ENCODE results near the gene IL22RA1. TPM values are rescaled to one million over a fixed set of nuclear protein-coding genes. Genes with fewer than 3 reads are reported as not detected.

Gene IL22RA1
- total and polyA plus RNA-seq, 9 of the 15 experiments (the other 6 are each of a cell fraction or from before 2014, with no cell fraction given): not detected

DNA sequence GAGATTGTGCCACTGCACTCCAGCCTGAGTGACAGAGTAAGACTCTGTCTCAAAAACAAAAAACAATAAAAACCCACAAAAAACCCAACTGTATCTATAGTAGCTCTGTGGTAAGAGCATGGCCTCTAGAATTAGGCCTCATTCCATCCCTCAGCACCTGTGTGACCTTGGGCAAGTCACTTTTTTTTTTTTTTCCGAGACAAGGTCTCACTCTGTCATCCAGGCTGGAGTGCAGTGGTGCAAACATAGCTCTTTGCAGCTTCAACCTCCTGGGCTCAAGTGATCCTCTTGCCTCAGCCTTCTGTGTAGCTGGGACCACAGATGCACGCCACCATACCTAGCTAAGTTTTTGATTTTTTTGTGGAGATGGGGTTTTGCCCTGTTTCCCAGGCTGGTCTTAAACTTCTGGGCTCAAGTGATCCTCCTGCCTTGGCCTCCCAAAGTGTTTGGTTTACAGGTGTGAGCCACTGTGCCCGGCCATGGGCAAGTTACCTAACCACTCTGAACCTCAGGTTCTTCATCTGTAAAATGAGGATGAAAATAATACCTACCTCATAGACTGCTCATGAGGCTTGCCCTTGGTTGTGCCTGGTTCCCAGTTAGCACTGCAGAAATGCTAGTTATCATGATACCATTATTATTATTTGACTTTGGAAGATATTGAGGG, 15.7 kb downstream of the IL22RA1 start:
- TF ChIP-seq ZNF347 (CRISPR knock-in tag; IDR thresholded peaks at IDR 0.05; ENCODE audit: low read depth) (no peak), NFYB (IDR thresholded peaks at IDR 0.05; ENCODE audit: extremely low read depth, insufficient read length) (no peak), RAD51 (IDR thresholded peaks at IDR 0.05; ENCODE audit: borderline replicate concordance, low read depth) (no peak), HLTF (IDR thresholded peaks at IDR 0.05) (no peak), NFIC (IDR thresholded peaks at IDR 0.05) (no peak), DNMT1 (IDR thresholded peaks at IDR 0.05) (no peak), ARID1B (IDR thresholded peaks at IDR 0.05) (no peak), ZNF133 (CRISPR knock-in tag; IDR thresholded peaks at IDR 0.05) (no peak), SREBF1 (IDR thresholded peaks at IDR 0.05; ENCODE audit: borderline replicate concordance, low read depth, low read length) (no peak), MCM5 (IDR thresholded peaks at IDR 0.05; ENCODE audit: low read depth) (no peak), NUFIP1 (IDR thresholded peaks at IDR 0.05; ENCODE audit: partially characterized antibody) (no peak), ZNF253 (CRISPR knock-in tag; conservative IDR thresholded peaks at IDR 0.05) (no peak), CBFB (CRISPR knock-in tag; IDR thresholded peaks at IDR 0.05) (no peak), ZNF197 (CRISPR knock-in tag; IDR thresholded peaks at IDR 0.05; ENCODE audit: low read depth) (no peak)
- TF ChIP-seq, protein P1, sequence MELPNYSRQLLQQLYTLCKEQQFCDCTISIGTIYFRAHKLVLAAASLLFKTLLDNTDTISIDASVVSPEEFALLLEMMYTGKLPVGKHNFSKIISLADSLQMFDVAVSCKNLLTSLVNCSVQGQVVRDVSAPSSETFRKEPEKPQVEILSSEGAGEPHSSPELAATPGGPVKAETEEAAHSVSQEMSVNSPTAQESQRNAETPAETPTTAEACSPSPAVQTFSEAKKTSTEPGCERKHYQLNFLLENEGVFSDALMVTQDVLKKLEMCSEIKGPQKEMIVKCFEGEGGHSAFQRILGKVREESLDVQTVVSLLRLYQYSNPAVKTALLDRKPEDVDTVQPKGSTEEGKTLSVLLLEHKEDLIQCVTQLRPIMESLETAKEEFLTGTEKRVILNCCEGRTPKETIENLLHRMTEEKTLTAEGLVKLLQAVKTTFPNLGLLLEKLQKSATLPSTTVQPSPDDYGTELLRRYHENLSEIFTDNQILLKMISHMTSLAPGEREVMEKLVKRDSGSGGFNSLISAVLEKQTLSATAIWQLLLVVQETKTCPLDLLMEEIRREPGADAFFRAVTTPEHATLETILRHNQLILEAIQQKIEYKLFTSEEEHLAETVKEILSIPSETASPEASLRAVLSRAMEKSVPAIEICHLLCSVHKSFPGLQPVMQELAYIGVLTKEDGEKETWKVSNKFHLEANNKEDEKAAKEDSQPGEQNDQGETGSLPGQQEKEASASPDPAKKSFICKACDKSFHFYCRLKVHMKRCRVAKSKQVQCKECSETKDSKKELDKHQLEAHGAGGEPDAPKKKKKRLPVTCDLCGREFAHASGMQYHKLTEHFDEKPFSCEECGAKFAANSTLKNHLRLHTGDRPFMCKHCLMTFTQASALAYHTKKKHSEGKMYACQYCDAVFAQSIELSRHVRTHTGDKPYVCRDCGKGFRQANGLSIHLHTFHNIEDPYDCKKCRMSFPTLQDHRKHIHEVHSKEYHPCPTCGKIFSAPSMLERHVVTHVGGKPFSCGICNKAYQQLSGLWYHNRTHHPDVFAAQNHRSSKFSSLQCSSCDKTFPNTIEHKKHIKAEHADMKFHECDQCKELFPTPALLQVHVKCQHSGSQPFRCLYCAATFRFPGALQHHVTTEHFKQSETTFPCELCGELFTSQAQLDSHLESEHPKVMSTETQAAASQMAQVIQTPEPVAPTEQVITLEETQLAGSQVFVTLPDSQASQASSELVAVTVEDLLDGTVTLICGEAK (IDR thresholded peaks at IDR 0.05): no peak
- TF ChIP-seq, protein P1 (CRISPR knock-in tag; IDR thresholded peaks at IDR 0.05): no peak
- Histone ChIP-seq H3K36me3 (ENCODE audit: control insufficient read depth, insufficient read depth, low read length) (no peaks in the 10 kb centered on the region), H3K9ac (ENCODE audit: insufficient read depth in 1 of 2, low read depth in 2 of 2, low read length in 2 of 2) (no peak overlapping the region), H3K9me3 (replicated peaks; ENCODE audit: control insufficient read depth, insufficient read depth, low read depth, low read length) (no peaks in the 10 kb centered on the region), H3K27ac (ENCODE audit: extremely low read depth, low read depth, low read length) (no peak overlapping the region), H4K20me1 (replicated peaks; ENCODE audit: control insufficient read depth, insufficient read depth, low read length) (peaks cover 3% of the 10 kb centered on the region; the same call in 1 of the 2 replicates), H3K4me1 (replicated peaks in 1 of 2; ENCODE audit: control insufficient read depth in 2 of 2, insufficient read depth in 2 of 2, low read length in 2 of 2) (no peaks in the 10 kb centered on the region), H3K27me3 (ENCODE audit: control insufficient read depth in 2 of 2, insufficient read depth in 2 of 2, low read length in 2 of 2) (peaks cover 3 to 23% of the 10 kb centered on the region in 2 experiments; a peak in 3 of 5 replicates), H3K79me2 (ENCODE audit: control insufficient read depth, insufficient read depth, low read length) (no peaks in the 10 kb centered on the region), H3K9me1 (ENCODE audit: control insufficient read depth, insufficient read depth, low read length) (no peaks in the 10 kb centered on the region), H3K4me2 (ENCODE audit: insufficient read depth, low read length) (no peak overlapping the region), H3K4me3 (no peak overlapping the region), H2AFZ (ENCODE audit: low read depth, low read length) (no peak overlapping the region)
- intact Hi-C loops (cut with micrococcal nuclease): no loop called here
- in situ Hi-C loops (cut with MboI): no loop called here
- POLR2A ChIA-PET: interaction anchor here (1.5 kb wide), 1 partner anchor 13 kb away, joined by 3 read pairs; no protein-coding TSS in a partner anchor
- no TSS peak for BruUV-seq (replicated peaks)
- 2% methylated on average over 3 of the region's 3 CpGs for WGBS (ENCODE audit: insufficient coverage, low coverage, missing lambda C conversion rate)
- FAIRE-seq (no peak), DNase-seq (ENCODE audit: extremely low read depth in 1 of 4, low spot score in 3 of 4) (no peak), ATAC-seq (no peak)
- CTCF ChIA-PET (ENCODE audit: low intra/inter-chr PET ratio): no interaction called here

All from K562 (cell line).